Prostate gland (tissue), 2 donors: Measurements from ENCODE around the gene ZFP91. TPM values are rescaled to one million over a fixed set of nuclear protein-coding genes. Genes with fewer than 3 reads are reported as not detected.

Experiments used
- DNase-seq: peaks from one replicate; pipeline ENCODE4 v3.0.0-alpha.2; 2019; ENCODE audit warnings: low spot score
- H3K27ac ChIP-seq, 2 donors: fragments of 200-600 bp; sonication (generic); 2 replicates each; pipeline ENCODE4 v1.5.1; 2017 to 2019
- H3K27me3 ChIP-seq: fragments of 200-600 bp; sonication (generic); replicated peaks from 2 replicates; pipeline ENCODE4 v1.5.1; 2019; ENCODE audit not compliant: insufficient read depth
- H3K36me3 ChIP-seq, 2 donors: fragments of 200-600 bp; sonication (generic); 1 replicate in 1 of 2; 2 replicates in 1 of 2; pipeline versions ENCODE4 v1.5.1 to v1.8.1; 2017 to 2019
- H3K4me1 ChIP-seq: fragments of 200-600 bp; sonication (generic); replicated peaks from 2 replicates; pipeline ENCODE4 v1.5.1; 2019
- H3K4me3 ChIP-seq, 2 donors: fragments of 200-600 bp; sonication (generic); 2 replicates each; pipeline ENCODE4 v1.5.1; 2017 to 2019
- H3K9me3 ChIP-seq: fragments of 200-600 bp; sonication (generic); 2 replicates; pipeline ENCODE4 v1.5.1; 2017
- POLR2A ChIP-seq: fragments of 450-650 bp; IDR thresholded peaks from one replicate; pipeline ENCODE4 v1.6.1; 2016; ENCODE audit warnings: antibody characterized with exemption, mild to moderate bottlenecking
- POLR2AphosphoS5 ChIP-seq: sonication (generic); formaldehyde crosslinking; IDR thresholded peaks from one replicate; pipeline ENCODE4 v1.6.1; 2017; ENCODE audit warnings: antibody characterized with exemption
- WGBS: methylation state at CpG from one replicate; pipeline ENCODE4 v1.1.5; 2018; 5-methylcytosine and 5-hydroxymethylcytosine counted together
- intact Hi-C: fragments of 100-400 bp; cut with DNase I; formaldehyde crosslinking; loops from one replicate; pipeline ENCODE4 v1.14.2; 2022
- total RNA-seq, 2 donors: library from RNA; depleted of rRNA; stranded (reverse); fragments of >200 nt; gene quantifications; one replicate each; pipeline ENCODE4 v1.1.0, GENCODE V29; 2016
- TF ChIP-seq, protein P1 (sequence below), 4 experiments: fragments of 200-600 bp in 2 of 4; fragments of 450-650 bp in 2 of 4; sonication (generic) in 2 of 4; IDR thresholded peaks; 1 replicate in 3 of 4; 2 replicates in 1 of 4; pipeline ENCODE4 v1.5.1; 2016 to 2019; ENCODE audit warnings: antibody characterized with exemption in 4 of 4, mild to moderate bottlenecking in 2 of 4, moderate library complexity in 2 of 4

The ZFP91 gene
- total RNA-seq, 2 donors from 2014 or later, result 34.0 to 70.7 TPM

DNA sequence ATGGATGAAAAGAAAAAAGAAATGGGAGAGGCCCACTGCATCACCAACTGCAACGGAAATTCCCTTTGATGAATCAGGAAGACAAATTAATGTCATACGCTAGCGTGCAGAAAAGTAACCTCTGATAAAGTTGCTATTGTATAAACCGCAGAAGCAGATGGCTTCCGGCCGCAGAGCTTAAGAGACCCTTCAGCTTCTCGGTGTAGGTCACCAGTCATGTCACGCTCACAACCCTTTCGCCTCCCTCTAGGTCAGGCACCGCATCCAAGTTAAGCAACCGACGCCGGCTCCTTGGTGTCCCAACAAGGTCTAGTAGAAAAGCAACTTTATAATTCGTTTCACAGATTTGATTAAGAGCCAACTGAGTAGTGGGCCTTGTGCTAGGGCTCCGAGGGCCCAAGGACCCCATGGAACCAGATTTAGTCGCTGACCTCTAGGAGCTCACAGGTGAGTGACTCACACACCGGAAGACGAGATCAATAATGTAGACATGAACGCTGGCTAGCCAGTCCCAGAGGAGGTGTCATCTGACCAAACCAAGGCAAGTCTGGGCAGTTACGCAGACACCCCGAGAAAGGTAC is 1.2 kb upstream of the ZFP91 start:
- under 1% methylated on average over 21 of the region's 21 CpGs for WGBS
- Histone ChIP-seq H3K27me3 (no peaks in the 10 kb centered on the region), H3K4me1 (peaks cover 3% of the 10 kb centered on the region), H3K9me3 (no peaks in the 10 kb centered on the region), H3K27ac (peak overlapping the region; percentile 100), H3K4me3 (peak overlapping the region; percentile 98), H3K36me3 (no peaks in the 10 kb centered on the region)
- no peak for DNase-seq
- intact Hi-C loops, result loop anchor here (5.0 to 10.0 kb wide), 2 partner anchors 565 to 1253 kb away; partner anchors contain the start of genes FAM111A and TNKS1BP1
- no peak for TF ChIP-seq POLR2AphosphoS5
- peak; percentile 49 for TF ChIP-seq POLR2A
- TF ChIP-seq, protein P1, sequence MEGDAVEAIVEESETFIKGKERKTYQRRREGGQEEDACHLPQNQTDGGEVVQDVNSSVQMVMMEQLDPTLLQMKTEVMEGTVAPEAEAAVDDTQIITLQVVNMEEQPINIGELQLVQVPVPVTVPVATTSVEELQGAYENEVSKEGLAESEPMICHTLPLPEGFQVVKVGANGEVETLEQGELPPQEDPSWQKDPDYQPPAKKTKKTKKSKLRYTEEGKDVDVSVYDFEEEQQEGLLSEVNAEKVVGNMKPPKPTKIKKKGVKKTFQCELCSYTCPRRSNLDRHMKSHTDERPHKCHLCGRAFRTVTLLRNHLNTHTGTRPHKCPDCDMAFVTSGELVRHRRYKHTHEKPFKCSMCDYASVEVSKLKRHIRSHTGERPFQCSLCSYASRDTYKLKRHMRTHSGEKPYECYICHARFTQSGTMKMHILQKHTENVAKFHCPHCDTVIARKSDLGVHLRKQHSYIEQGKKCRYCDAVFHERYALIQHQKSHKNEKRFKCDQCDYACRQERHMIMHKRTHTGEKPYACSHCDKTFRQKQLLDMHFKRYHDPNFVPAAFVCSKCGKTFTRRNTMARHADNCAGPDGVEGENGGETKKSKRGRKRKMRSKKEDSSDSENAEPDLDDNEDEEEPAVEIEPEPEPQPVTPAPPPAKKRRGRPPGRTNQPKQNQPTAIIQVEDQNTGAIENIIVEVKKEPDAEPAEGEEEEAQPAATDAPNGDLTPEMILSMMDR (IDR thresholded peaks at IDR 0.05), result no peak

DNA sequence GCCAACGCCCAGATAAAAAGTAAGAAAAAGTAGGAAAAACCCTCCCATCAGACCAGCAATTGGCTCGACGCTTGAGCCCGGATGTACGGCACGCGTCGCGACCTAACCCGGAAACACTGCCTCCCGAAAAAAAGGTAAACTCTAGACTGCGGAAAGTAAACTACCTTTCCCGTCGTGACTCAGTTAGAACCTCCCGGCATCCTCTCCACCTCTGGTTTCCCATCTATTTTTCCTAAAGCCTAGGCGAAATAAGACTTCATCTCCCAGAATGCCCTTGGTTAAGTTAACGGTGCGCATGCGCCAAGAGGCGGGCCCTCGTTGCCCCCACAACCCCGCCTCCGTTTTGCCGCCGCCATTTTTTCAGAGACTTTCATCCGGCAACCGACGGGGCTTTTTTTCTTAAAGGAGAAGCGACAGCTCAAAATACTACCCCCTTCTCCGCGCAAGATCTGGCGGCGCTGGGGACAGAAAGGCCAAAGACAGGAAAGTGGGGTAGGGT is 678 bp upstream of the ZFP91 start:
- intact Hi-C loops, result loop anchor here (5.0 to 10.0 kb wide), 2 partner anchors 564 to 1253 kb away; partner anchors contain the start of genes FAM111A and TNKS1BP1
- Histone ChIP-seq H3K36me3 (no peaks in the 10 kb centered on the region), H3K27me3 (no peaks in the 10 kb centered on the region), H3K4me3 (peak overlapping the region; percentile 98), H3K4me1 (peaks cover 3% of the 10 kb centered on the region), H3K9me3 (no peaks in the 10 kb centered on the region), H3K27ac (peak overlapping the region; percentile 100)
- TF ChIP-seq, protein P1 (IDR thresholded peaks at IDR 0.05), result no peak
- peak; percentile 97 for TF ChIP-seq POLR2AphosphoS5
- DNase-seq, result peak; percentile 96
- WGBS, result under 1% methylated on average over 33 of the region's 33 CpGs

DNA sequence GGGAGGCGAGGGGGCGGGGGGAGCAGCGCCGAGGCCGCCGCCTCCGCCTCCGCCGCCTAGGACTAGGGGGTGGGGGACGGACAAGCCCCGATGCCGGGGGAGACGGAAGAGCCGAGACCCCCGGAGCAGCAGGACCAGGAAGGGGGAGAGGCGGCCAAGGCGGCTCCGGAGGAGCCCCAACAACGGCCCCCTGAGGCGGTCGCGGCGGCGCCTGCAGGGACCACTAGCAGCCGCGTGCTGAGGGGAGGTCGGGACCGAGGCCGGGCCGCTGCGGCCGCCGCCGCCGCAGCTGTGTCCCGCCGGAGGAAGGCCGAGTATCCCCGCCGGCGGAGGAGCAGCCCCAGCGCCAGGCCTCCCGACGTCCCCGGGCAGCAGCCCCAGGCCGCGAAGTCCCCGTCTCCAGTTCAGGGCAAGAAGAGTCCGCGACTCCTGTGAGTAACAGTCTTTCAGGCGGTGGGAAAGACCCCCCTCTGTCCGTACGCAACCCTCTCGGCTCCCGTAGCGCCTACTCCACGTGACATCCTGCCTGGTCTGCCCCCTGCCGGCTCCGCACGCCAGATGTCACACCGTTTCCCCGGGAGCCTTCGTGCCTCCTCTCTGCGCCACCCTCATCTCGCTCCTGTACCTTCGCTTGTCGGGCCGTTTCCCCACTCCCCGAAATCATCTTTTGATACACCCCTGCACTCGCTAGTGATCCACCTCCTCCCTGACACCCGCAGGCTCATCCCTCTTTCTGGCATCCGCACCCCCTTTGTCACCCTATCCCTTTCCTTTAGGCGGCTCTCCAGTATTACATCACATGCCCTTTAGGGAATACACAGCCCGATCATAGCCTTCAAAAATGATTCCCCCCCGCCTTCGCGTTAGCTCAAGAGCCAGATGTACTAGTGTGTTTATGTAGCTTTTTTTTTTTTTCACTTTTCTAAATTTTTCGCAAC is 598 bp downstream of the ZFP91 start:
- H3K36me3 ChIP-seq, result no peaks in the 10 kb centered on the region
- no peaks in the 10 kb centered on the region for H3K27me3 ChIP-seq
- WGBS, result under 1% methylated on average over 74 of the region's 78 CpGs
- H3K4me3 ChIP-seq, result peak overlapping the region; percentile 98
- DNase-seq, result peak; percentile 88
- H3K4me1 ChIP-seq, result peaks cover 3% of the 10 kb centered on the region
- intact Hi-C loops, result loop anchor here (5.0 to 10.0 kb wide), 2 partner anchors 563 to 1255 kb away; partner anchors contain the start of genes FAM111A and TNKS1BP1
- H3K9me3 ChIP-seq, result no peaks in the 10 kb centered on the region
- peak; percentile 90 for TF ChIP-seq POLR2AphosphoS5
- TF ChIP-seq, protein P1 (IDR thresholded peaks at IDR 0.05), result peak; percentile 81 to 96 (median 92)
- peak; percentile 34 for TF ChIP-seq POLR2A
- peak overlapping the region; percentile 100 for H3K27ac ChIP-seq

DNA sequence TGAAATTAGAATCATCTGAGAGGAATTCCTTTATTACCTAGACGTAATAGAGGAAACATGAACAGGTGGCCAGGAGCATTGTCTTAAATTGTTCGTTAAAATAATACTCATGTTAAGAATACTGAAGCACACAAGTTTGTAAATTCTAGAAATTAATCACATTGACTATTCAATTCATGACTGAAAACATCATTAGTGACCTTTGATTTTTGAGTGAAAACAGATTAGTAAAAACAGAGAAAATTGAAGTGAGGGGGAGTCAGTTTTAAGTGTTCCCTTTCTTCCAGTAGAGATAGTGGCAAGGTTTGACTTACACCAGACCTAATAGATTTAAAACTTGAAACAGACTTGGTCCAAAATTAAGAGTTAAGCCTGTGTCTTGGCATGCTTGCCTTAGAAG is 1.4 kb downstream of the ZFP91 start:
- H3K27me3 ChIP-seq, result no peaks in the 10 kb centered on the region
- peak overlapping the region; percentile 98 for H3K4me3 ChIP-seq
- peaks cover 3% of the 10 kb centered on the region for H3K4me1 ChIP-seq
- H3K36me3 ChIP-seq, result no peaks in the 10 kb centered on the region
- intact Hi-C loops, result no loop called here
- H3K9me3 ChIP-seq, result no peaks in the 10 kb centered on the region
- H3K27ac ChIP-seq, result peak overlapping the region; percentile 100
- no peak for TF ChIP-seq POLR2AphosphoS5
- TF ChIP-seq POLR2A, result no peak
- TF ChIP-seq, protein P1 (IDR thresholded peaks at IDR 0.05), result no peak
- 6% methylated on average over 2 of the region's 2 CpGs for WGBS
- no peak for DNase-seq
